PC-9 (cell line): ENCODE measurements around the gene PTPN2.

Experiments
- CTCF ChIP-seq: fragments of 200-600 bp; sonication (generic); conservative IDR thresholded peaks from 2 replicates; pipeline ENCODE4 v1.6.1; 2017; ENCODE audit warnings: mixed run types, antibody characterized with exemption, mild to moderate bottlenecking, moderate library complexity
- EZH2 ChIP-seq: fragments of 200-600 bp; sonication (generic); IDR thresholded peaks from 2 replicates; pipeline ENCODE4 v1.8.0; 2017; ENCODE audit warnings: antibody characterized with exemption, low read depth

- TF ChIP-seq CTCF, result no peak
- TF ChIP-seq EZH2, result no peak
These were observed 118.5 kb downstream of the PTPN2 start for GRCh38 chr18:12765586-12765985.
